NCI-H345 treated with DMSO at 0.1 percent for 48 hours (cell line): ENCODE results near the gene WNT8B.
A peak's percentile ranks its signal among the peaks of the same experiment; 100 is the strongest.

Experiments used
- DNase-seq: peaks from one replicate; lab custom pipeline; 2025; ENCODE audit not compliant: unreplicated experiment; lab: John Stamatoyannopoulos, UW

WNT8B gene

GRCh38 chr10:100518761-100519241, 56.0 kb downstream of the WNT8B start:
- DNase-seq = peak; percentile 4

DNA sequence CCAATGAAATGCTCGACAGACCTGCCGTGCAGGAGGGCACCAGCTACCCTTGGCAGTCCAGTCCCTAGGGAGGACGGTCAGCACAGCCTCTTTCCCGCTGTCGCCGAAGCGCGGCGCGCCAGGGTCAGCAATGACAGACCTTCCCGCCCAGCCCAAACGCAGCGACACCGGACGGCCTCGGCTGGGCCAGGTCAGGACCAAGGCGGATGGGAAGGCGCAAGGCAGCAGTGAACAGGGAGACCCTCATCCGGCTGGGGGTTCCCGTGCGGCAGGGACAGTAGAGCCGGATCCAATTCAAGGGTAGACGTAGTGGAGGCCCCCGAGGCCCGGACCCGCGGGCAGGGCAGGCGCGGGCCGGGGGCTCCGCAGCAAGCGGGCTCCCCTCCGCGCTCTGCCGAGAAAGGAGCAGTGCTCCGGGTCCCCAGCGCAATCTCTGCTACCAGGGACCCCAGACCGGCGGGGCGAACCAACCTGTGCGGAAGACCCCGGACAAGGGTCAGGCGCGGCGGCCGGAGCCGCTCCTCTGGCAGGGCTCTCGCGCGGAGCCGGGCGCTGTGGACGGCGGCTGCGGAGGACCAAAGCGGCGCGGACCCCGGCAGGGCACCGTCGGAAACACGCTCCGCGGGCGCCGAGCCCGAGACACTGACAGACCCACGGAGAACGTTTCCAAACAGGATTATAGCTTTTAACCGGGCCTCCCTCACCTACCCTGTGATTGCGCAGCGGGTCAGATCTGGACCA, 56.7 kb downstream of the WNT8B start, which contains the start of gene SEC31B:
Gene SEC31B (minus strand): TSS at position 551 of the 741 bp plus-strand sequence. CDS start 2,909 bp downstream, outside the sequence.
- no peak for DNase-seq

GRCh38 chr10:100520811-100521210, 58.0 kb downstream of the WNT8B start:
- no peak for DNase-seq

GRCh38 chr10:100522107-100522801, 59.4 kb downstream of the WNT8B start:
- no peak for DNase-seq

- no peak for DNase-seq
Observed at GRCh38 chr10:100522945-100523344, 60.1 kb downstream of the WNT8B start.

DNA sequence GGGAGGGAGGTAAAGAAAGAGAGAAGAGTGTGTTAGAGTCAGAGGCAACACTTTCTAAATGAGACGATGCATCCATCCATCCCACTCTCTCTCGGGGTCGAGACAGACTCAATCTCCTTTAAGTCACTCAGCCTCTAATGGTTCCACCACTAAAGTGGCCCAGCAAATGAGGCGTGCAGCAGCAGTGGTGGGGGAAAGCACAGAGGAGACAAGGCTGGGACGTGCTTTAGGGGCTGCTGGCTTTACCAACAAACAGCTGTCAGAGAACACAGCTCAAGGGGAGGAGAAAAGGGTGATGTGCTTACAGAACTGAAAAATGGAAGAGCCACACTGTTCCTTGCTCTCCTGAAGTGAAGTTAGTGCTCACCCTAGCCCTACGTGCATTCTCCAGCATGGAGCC, 61.4 kb downstream of the WNT8B start:
- DNase-seq = no peak

GRCh38 chr10:100524638-100525037, 61.8 kb downstream of the WNT8B start:
- no peak for DNase-seq

GRCh38 chr10:100528123-100528886, 65.5 kb downstream of the WNT8B start:
- no peak for DNase-seq

GRCh38 chr10:100528921-100529474, 66.2 kb downstream of the WNT8B start:
- DNase-seq = no peak

DNA sequence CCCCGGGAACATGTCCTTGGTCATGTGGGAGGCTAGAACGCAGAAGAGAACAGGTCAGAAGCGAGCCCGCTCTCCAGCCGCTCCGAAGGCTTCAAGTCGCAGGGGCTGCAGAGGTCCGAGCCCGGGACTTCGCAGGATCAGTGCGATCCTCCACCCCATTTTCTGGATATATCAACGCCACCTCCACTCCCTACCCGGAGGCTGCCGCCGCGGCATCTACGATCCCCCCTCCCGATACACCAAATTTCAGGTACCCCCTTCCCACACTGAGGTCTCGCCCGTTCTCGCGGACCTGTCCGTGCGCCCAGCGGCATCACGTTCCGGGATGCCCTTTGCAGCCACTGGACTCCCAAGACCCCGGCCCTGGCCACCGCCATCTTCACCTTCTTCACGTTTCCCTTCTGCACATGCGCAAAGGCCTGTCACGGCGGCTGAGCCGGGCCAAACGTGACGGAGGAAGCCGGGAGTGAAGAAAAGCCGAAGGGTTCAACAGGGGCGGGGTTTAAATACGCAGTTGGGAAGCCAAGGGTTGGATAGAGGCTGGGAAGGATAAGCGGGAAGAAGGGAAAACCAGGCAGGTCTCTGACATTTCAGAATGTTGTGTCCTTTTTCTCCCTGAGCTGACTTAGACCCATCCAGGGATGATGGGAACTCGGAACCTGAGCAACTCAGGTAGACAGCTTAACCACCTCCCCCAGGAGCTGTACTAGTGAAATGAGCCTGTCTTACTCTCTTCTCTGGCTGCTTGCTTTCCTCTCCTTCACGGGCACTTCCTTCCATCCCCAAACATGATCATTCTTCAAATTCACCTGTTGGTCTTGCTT, 66.9 kb downstream of the WNT8B start, which contains the start of gene NDUFB8:
Gene NDUFB8 (minus strand): TSS at position 397 of the 824 bp plus-strand sequence. CDS start 20 bp downstream, at position 377.
- DNase-seq = peak; percentile 62

DNA sequence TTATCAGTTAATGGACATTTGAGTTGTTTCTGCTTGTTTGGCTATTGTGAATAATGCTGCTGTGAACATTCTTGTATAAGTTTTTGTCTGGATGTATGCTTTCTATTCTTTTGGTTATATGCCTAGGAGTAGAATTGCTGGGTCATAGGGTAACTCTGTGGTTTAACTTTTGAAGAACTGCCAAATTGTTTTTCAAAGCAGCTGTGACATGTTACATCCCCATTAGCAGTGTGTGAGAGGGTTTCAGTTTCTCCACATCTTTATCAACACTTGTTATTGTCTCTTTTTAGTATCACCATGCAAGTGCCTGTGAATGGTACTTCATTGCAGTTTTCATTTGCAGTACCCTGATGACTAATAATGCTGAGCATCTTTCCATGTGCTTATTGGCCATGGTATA, 69.0 kb downstream of the WNT8B start:
- DNase-seq = no peak
